ENCODE results near the gene PTCHD4. TPM values are rescaled to one million over a fixed set of nuclear protein-coding genes. Genes with fewer than 3 reads are reported as not detected.
"Not testable (repeated sequence)": the region's sequence is repeated elsewhere in the genome, so short reads cannot be mapped to it uniquely, and the experiment has no call there.

PTCHD4 gene
- total RNA-seq, 1 donor from 2014 or later: 1.3 TPM

DNA sequence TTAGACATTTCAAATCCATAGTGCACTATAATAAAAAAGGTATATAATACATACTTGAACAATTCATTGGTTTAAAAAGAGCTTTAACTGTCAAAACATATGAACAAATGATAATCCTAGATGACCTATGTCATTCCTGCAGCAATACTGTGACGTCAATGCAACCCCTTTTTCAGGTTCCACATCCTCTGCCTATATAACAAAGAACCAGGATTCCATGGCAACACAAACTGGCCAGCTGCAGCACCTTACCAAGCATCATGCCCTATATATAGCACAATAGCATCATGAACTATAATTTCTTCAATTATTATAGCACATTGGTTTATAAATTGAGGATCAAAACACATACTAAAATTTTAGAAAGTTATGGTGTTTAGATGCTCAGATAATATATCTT is 578 bp upstream of the PTCHD4 start:
- H3K4me3 ChIP-seq (ENCODE audit: low read depth, low read length): no peak overlapping the region
- no peak for TF ChIP-seq CTCF (conservative IDR thresholded peaks at IDR 0.05; ENCODE audit: low read depth, low read length)
- no peak for DNase-seq (ENCODE audit: low read depth)

DNA sequence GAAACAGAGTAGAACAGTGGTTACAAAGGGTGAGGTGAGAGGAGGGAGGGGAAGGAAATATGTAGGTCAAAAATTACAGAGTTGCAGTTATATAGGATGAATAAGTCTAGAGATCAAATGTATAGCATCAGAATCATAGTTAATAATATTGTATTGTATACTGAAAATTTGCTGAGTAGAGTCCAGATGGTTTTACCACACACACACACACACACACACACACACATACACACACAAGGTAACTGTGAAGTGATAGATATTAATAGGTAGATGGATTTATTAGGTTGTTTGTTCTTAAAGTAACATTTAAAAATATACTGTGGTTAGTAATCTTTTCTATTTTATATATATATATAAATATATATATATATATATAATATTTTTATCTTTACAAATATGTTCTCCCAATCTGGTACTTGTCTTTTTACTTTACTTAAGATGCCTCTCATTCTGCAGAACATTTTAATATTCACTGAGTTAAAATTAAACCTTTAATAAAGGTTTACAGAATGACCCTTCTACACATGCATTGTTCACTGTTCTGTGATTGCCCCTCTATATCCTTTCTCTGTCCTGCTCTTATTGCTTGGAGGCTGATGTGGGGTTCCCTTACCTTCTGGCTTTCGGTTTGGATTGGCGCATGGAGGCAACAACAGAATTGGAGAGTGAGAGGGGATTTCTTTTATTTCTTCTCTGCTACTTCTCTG is 408 bp downstream of the PTCHD4 start:
- peak overlapping the region; percentile 67 for H3K4me3 ChIP-seq (ENCODE audit: low read depth, low read length)
- no peak for DNase-seq (ENCODE audit: low read depth)
- no peak for TF ChIP-seq CTCF (conservative IDR thresholded peaks at IDR 0.05; ENCODE audit: low read depth, low read length)

- H3K4me3 ChIP-seq (ENCODE audit: low read depth, low read length): peak overlapping the region; percentile 67
- no peak for TF ChIP-seq CTCF (conservative IDR thresholded peaks at IDR 0.05; ENCODE audit: low read depth, low read length)
- DNase-seq (ENCODE audit: low read depth): no peak
These were observed 1.1 kb downstream of the PTCHD4 start for GRCh38 chr6:48109944-48110343.

- DNase-seq (ENCODE audit: low read depth); H3K4me3 ChIP-seq (ENCODE audit: low read depth, low read length): not testable (repeated sequence)
These were observed 8.4 kb downstream of the PTCHD4 start for GRCh38 chr6:48102476-48103195.

DNA sequence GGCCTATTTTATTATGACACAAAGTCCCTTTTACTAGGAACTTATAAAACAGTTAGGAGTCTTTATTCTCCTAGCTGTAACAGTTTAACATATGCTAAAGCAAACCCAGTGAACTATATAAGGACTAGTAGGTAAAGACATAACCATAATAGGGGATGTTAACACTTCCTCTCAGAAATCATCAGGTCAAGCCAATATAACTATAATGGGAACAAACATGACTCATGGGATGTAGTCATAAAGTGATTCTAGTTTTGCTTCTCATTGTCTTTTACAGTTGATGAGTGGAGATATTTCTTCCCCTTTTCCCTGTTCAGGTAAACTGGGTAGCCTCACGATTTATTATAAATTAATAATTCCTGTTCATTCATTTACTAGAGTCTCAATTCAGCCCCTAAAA is 9.7 kb downstream of the PTCHD4 start:
- no peak for DNase-seq (ENCODE audit: low read depth)
- no peak overlapping the region for H3K4me3 ChIP-seq (ENCODE audit: low read depth, low read length)
- no peak for TF ChIP-seq CTCF (conservative IDR thresholded peaks at IDR 0.05; ENCODE audit: low read depth, low read length)

DNA sequence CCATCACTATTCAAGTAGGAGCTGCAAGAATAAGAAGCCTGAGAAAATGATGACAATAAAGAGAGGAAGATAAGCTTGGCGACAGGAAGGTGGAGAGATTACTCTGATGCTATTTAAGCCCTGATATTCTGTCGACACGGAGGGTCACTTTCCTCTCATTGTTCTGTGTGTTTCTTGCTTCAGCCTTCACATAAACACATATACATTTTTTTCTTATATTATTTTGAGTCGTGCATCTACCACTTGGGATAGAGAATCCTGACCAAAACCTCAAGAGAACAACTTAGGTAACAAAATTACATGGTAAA is 10.5 kb downstream of the PTCHD4 start:
- H3K4me3 ChIP-seq (ENCODE audit: low read depth, low read length): no peak overlapping the region
- no peak for DNase-seq (ENCODE audit: low read depth)
- TF ChIP-seq CTCF (conservative IDR thresholded peaks at IDR 0.05; ENCODE audit: low read depth, low read length): no peak

- TF ChIP-seq CTCF (conservative IDR thresholded peaks at IDR 0.05; ENCODE audit: low read depth, low read length): no peak
- DNase-seq (ENCODE audit: low read depth): no peak
- H3K4me3 ChIP-seq (ENCODE audit: low read depth, low read length): no peak overlapping the region
These were observed 11.0 kb downstream of the PTCHD4 start for GRCh38 chr6:48099713-48100587.

Measured in epithelial cell of proximal tubule (primary cell).